Measurements from ENCODE around the gene KLF13. TPM values are rescaled to one million over a fixed set of nuclear protein-coding genes. Genes with fewer than 3 reads are reported as not detected.

KLF13 gene
- total RNA-seq, 1 experiment from 2014 or later, result 47.2 TPM

- no peak overlapping the region for H3K4me3 ChIP-seq
- DNase-seq, result no peak
- H3K36me3 ChIP-seq, result no peaks in the 10 kb centered on the region
- H3K9me3 ChIP-seq, result no peaks in the 10 kb centered on the region
- no peaks in the 10 kb centered on the region for H3K27me3 ChIP-seq
These were observed 19.1 kb upstream of the KLF13 start for GRCh38 chr15:31307270-31308184.

GRCh38 chr15:31308185-31308639 is 18.4 kb upstream of the KLF13 start:
- Histone ChIP-seq H3K27me3 (no peaks in the 10 kb centered on the region), H3K9me3 (peaks cover 1% of the 10 kb centered on the region; the same call in 1 of the 2 replicates), H3K36me3 (no peaks in the 10 kb centered on the region), H3K4me3 (no peak overlapping the region)
- DNase-seq, result no peak

- no peak for DNase-seq
- H3K9me3 ChIP-seq, result peaks cover 10% of the 10 kb centered on the region
- no peak overlapping the region for H3K4me3 ChIP-seq
- no peaks in the 10 kb centered on the region for H3K36me3 ChIP-seq
- no peaks in the 10 kb centered on the region for H3K27me3 ChIP-seq
These were observed 16.6 kb upstream of the KLF13 start for GRCh38 chr15:31309893-31310606.

- no peak for DNase-seq
These were observed 14.7 kb upstream of the KLF13 start for GRCh38 chr15:31311735-31312619.

GRCh38 chr15:31313223-31313622 is 13.4 kb upstream of the KLF13 start:
- H3K27me3 ChIP-seq, result no peaks in the 10 kb centered on the region

More at GRCh38 chr15:31311735-31312619, 14.7 kb upstream of the KLF13 start:
- H3K27me3 ChIP-seq, result no peaks in the 10 kb centered on the region
- no peaks in the 10 kb centered on the region for H3K36me3 ChIP-seq
- H3K4me3 ChIP-seq, result no peak overlapping the region
- peaks cover 10% of the 10 kb centered on the region for H3K9me3 ChIP-seq

GRCh38 chr15:31314380-31314779 is 12.3 kb upstream of the KLF13 start:
- no peaks in the 10 kb centered on the region for H3K27me3 ChIP-seq
- H3K9me3 ChIP-seq, result peaks cover 10% of the 10 kb centered on the region
- no peak overlapping the region for H3K4me3 ChIP-seq
- no peak for DNase-seq
- no peaks in the 10 kb centered on the region for H3K36me3 ChIP-seq

More at GRCh38 chr15:31313223-31313622, 13.4 kb upstream of the KLF13 start:
- peaks cover 10% of the 10 kb centered on the region for H3K9me3 ChIP-seq
- no peak for DNase-seq
- no peaks in the 10 kb centered on the region for H3K36me3 ChIP-seq
- no peak overlapping the region for H3K4me3 ChIP-seq

GRCh38 chr15:31316135-31316795 is 10.4 kb upstream of the KLF13 start:
- no peaks in the 10 kb centered on the region for H3K27me3 ChIP-seq
- DNase-seq, result no peak

GRCh38 chr15:31317017-31317416 is 9.6 kb upstream of the KLF13 start:
- H3K9me3 ChIP-seq, result peaks cover 10% of the 10 kb centered on the region
- no peak overlapping the region for H3K4me3 ChIP-seq
- H3K27me3 ChIP-seq, result no peaks in the 10 kb centered on the region
- no peaks in the 10 kb centered on the region for H3K36me3 ChIP-seq
- no peak for DNase-seq

More at GRCh38 chr15:31316135-31316795, 10.4 kb upstream of the KLF13 start:
- Histone ChIP-seq H3K36me3 (no peaks in the 10 kb centered on the region), H3K4me3 (no peak overlapping the region), H3K9me3 (peaks cover 10% of the 10 kb centered on the region)

GRCh38 chr15:31317421-31318327 is 9.0 kb upstream of the KLF13 start:
- no peak for DNase-seq
- Histone ChIP-seq H3K36me3 (no peaks in the 10 kb centered on the region), H3K27me3 (no peaks in the 10 kb centered on the region)

GRCh38 chr15:31318429-31318828 is 8.2 kb upstream of the KLF13 start:
- Histone ChIP-seq H3K27me3 (no peaks in the 10 kb centered on the region), H3K9me3 (peaks cover 6% of the 10 kb centered on the region), H3K36me3 (no peaks in the 10 kb centered on the region), H3K4me3 (no peak overlapping the region)
- DNase-seq, result no peak

More at GRCh38 chr15:31317421-31318327, 9.0 kb upstream of the KLF13 start:
- Histone ChIP-seq H3K4me3 (no peak overlapping the region), H3K9me3 (peaks cover 10% of the 10 kb centered on the region)

- Histone ChIP-seq H3K36me3 (no peaks in the 10 kb centered on the region), H3K9me3 (no peaks in the 10 kb centered on the region), H3K4me3 (no peak overlapping the region), H3K27me3 (no peaks in the 10 kb centered on the region)
- DNase-seq, result no peak
These were observed 6.6 kb upstream of the KLF13 start for GRCh38 chr15:31320022-31320421.

- H3K27me3 ChIP-seq, result no peaks in the 10 kb centered on the region
- no peaks in the 10 kb centered on the region for H3K9me3 ChIP-seq
- no peak for DNase-seq
- no peak overlapping the region for H3K4me3 ChIP-seq
- no peaks in the 10 kb centered on the region for H3K36me3 ChIP-seq
These were observed 5.2 kb upstream of the KLF13 start for GRCh38 chr15:31321418-31321817.

- Histone ChIP-seq H3K36me3 (no peaks in the 10 kb centered on the region), H3K4me3 (no peak overlapping the region), H3K9me3 (no peaks in the 10 kb centered on the region), H3K27me3 (no peaks in the 10 kb centered on the region)
- DNase-seq, result no peak
These were observed 4.1 kb upstream of the KLF13 start for GRCh38 chr15:31322504-31322903.

GRCh38 chr15:31323627-31324026 is 3.0 kb upstream of the KLF13 start:
- no peak overlapping the region for H3K4me3 ChIP-seq
- H3K36me3 ChIP-seq, result no peaks in the 10 kb centered on the region
- no peaks in the 10 kb centered on the region for H3K27me3 ChIP-seq
- no peaks in the 10 kb centered on the region for H3K9me3 ChIP-seq
- no peak for DNase-seq

GRCh38 chr15:31324186-31324585 is 2.4 kb upstream of the KLF13 start:
- no peaks in the 10 kb centered on the region for H3K27me3 ChIP-seq
- H3K4me3 ChIP-seq, result no peak overlapping the region
- H3K9me3 ChIP-seq, result no peaks in the 10 kb centered on the region
- no peak for DNase-seq
- no peaks in the 10 kb centered on the region for H3K36me3 ChIP-seq
